ENCODE measurements around the gene MSMB.

DNA sequence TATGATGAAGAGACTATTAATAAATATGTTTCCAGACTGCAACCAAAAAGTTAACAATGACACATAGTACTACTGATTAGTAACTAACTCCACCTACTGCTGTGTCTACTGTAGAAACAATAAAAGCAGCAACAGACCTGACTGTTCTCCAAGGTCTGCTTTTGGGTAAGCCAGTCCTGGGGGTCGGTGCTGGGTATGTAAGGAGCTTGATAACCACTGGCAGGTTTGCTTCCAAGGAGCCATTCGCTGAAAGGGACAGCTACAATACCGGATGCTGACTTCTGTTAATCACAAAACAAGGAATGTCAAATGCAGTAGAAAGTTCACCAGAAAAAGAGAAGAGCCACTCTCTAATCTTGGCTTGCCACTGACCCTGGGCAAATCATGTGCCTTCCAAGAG lies 33.3 kb downstream of the MSMB start:
- TF ChIP-seq, protein P1, sequence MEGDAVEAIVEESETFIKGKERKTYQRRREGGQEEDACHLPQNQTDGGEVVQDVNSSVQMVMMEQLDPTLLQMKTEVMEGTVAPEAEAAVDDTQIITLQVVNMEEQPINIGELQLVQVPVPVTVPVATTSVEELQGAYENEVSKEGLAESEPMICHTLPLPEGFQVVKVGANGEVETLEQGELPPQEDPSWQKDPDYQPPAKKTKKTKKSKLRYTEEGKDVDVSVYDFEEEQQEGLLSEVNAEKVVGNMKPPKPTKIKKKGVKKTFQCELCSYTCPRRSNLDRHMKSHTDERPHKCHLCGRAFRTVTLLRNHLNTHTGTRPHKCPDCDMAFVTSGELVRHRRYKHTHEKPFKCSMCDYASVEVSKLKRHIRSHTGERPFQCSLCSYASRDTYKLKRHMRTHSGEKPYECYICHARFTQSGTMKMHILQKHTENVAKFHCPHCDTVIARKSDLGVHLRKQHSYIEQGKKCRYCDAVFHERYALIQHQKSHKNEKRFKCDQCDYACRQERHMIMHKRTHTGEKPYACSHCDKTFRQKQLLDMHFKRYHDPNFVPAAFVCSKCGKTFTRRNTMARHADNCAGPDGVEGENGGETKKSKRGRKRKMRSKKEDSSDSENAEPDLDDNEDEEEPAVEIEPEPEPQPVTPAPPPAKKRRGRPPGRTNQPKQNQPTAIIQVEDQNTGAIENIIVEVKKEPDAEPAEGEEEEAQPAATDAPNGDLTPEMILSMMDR (IDR thresholded peaks at IDR 0.05): no peak
- TF ChIP-seq, protein P2, sequence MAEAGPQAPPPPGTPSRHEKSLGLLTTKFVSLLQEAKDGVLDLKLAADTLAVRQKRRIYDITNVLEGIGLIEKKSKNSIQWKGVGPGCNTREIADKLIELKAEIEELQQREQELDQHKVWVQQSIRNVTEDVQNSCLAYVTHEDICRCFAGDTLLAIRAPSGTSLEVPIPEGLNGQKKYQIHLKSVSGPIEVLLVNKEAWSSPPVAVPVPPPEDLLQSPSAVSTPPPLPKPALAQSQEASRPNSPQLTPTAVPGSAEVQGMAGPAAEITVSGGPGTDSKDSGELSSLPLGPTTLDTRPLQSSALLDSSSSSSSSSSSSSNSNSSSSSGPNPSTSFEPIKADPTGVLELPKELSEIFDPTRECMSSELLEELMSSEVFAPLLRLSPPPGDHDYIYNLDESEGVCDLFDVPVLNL (CRISPR knock-in tag; IDR thresholded peaks at IDR 0.05; ENCODE audit: borderline replicate concordance, low read depth): no peak
- TF ChIP-seq, protein P3, sequence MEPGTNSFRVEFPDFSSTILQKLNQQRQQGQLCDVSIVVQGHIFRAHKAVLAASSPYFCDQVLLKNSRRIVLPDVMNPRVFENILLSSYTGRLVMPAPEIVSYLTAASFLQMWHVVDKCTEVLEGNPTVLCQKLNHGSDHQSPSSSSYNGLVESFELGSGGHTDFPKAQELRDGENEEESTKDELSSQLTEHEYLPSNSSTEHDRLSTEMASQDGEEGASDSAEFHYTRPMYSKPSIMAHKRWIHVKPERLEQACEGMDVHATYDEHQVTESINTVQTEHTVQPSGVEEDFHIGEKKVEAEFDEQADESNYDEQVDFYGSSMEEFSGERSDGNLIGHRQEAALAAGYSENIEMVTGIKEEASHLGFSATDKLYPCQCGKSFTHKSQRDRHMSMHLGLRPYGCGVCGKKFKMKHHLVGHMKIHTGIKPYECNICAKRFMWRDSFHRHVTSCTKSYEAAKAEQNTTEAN (CRISPR knock-in tag; IDR thresholded peaks at IDR 0.05): no peak
- TF ChIP-seq, protein P4, sequence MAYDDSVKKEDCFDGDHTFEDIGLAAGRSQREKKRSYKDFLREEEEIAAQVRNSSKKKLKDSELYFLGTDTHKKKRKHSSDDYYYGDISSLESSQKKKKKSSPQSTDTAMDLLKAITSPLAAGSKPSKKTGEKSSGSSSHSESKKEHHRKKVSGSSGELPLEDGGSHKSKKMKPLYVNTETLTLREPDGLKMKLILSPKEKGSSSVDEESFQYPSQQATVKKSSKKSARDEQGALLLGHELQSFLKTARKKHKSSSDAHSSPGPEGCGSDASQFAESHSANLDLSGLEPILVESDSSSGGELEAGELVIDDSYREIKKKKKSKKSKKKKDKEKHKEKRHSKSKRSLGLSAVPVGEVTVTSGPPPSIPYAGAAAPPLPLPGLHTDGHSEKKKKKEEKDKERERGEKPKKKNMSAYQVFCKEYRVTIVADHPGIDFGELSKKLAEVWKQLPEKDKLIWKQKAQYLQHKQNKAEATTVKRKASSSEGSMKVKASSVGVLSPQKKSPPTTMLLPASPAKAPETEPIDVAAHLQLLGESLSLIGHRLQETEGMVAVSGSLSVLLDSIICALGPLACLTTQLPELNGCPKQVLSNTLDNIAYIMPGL (CRISPR knock-in tag; IDR thresholded peaks at IDR 0.05): no peak
